HUES6 (cell line): ENCODE results near the gene NSUN7.

Source experiments
- H3K27ac ChIP-seq: 2 replicates; pipeline ENCODE4 v1.7.0; 2013; ENCODE audit warnings: low read depth, mild to moderate bottlenecking, low read length, inconsistent platforms
- H3K27me3 ChIP-seq: 2 replicates; pipeline ENCODE4 v1.6.1; 2013; ENCODE audit warnings: low read length; ENCODE audit not compliant: control insufficient read depth, insufficient read depth
- H3K36me3 ChIP-seq: 2 replicates; pipeline ENCODE4 v1.6.1; 2013; ENCODE audit warnings: low read length; ENCODE audit not compliant: control insufficient read depth, insufficient read depth
- H3K4me1 ChIP-seq: 2 replicates; pipeline ENCODE4 v1.6.1; 2013; ENCODE audit warnings: low read length; ENCODE audit not compliant: control insufficient read depth, insufficient read depth
- H3K4me3 ChIP-seq: 2 replicates; pipeline ENCODE4 v1.5.1; 2013; ENCODE audit warnings: low read depth, low read length
- H3K9ac ChIP-seq: one replicate; pipeline ENCODE4 v1.6.1; 2013; ENCODE audit warnings: mild to moderate bottlenecking, low read length
- H3K9me3 ChIP-seq: 2 replicates; pipeline ENCODE4 v1.6.1; 2013; ENCODE audit warnings: low read depth, low read length; ENCODE audit not compliant: control insufficient read depth, insufficient read depth

Gene NSUN7

GRCh38 chr4:40778090-40778489 is 28.3 kb downstream of the NSUN7 start:
- Histone ChIP-seq H3K9ac (no peak overlapping the region), H3K4me3 (no peak overlapping the region), H3K36me3 (peaks cover 25% of the 10 kb centered on the region), H3K27me3 (no peaks in the 10 kb centered on the region), H3K4me1 (no peaks in the 10 kb centered on the region), H3K27ac (no peak overlapping the region), H3K9me3 (peaks cover 3% of the 10 kb centered on the region; the same call in 1 of the 2 replicates)

GRCh38 chr4:40782876-40783275 is 33.1 kb downstream of the NSUN7 start:
- Histone ChIP-seq H3K9ac (no peak overlapping the region), H3K9me3 (no peaks in the 10 kb centered on the region), H3K36me3 (peaks cover 7% of the 10 kb centered on the region), H3K27me3 (no peaks in the 10 kb centered on the region), H3K4me1 (no peaks in the 10 kb centered on the region), H3K27ac (no peak overlapping the region), H3K4me3 (no peak overlapping the region)

- Histone ChIP-seq H3K9me3 (no peaks in the 10 kb centered on the region), H3K9ac (no peak overlapping the region), H3K4me3 (no peak overlapping the region), H3K36me3 (no peaks in the 10 kb centered on the region; the same call in none of the 2 replicates), H3K27me3 (no peaks in the 10 kb centered on the region), H3K4me1 (no peaks in the 10 kb centered on the region), H3K27ac (no peak overlapping the region)
Measured at GRCh38 chr4:40785727-40786126, 36.0 kb downstream of the NSUN7 start.

GRCh38 chr4:40788331-40788730 is 38.6 kb downstream of the NSUN7 start:
- no peaks in the 10 kb centered on the region; the same call in 1 of the 2 replicates for H3K36me3 ChIP-seq
- no peaks in the 10 kb centered on the region for H3K4me1 ChIP-seq
- no peak overlapping the region for H3K4me3 ChIP-seq
- no peaks in the 10 kb centered on the region for H3K27me3 ChIP-seq
- no peaks in the 10 kb centered on the region for H3K9me3 ChIP-seq
- H3K27ac ChIP-seq = no peak overlapping the region
- H3K9ac ChIP-seq = no peak overlapping the region

GRCh38 chr4:40789031-40789430 is 39.3 kb downstream of the NSUN7 start:
- H3K9me3 ChIP-seq = no peaks in the 10 kb centered on the region
- H3K4me3 ChIP-seq = no peak overlapping the region
- H3K27me3 ChIP-seq = no peaks in the 10 kb centered on the region

GRCh38 chr4:40789771-40790170 is 40.0 kb downstream of the NSUN7 start:
- H3K4me3 ChIP-seq = no peak overlapping the region
- no peaks in the 10 kb centered on the region for H3K27me3 ChIP-seq
- no peaks in the 10 kb centered on the region for H3K36me3 ChIP-seq
- H3K27ac ChIP-seq = no peak overlapping the region
- H3K4me1 ChIP-seq = no peaks in the 10 kb centered on the region
- H3K9ac ChIP-seq = no peak overlapping the region
- no peaks in the 10 kb centered on the region for H3K9me3 ChIP-seq

More at GRCh38 chr4:40789031-40789430, 39.3 kb downstream of the NSUN7 start:
- H3K27ac ChIP-seq = no peak overlapping the region
- no peaks in the 10 kb centered on the region for H3K4me1 ChIP-seq
- H3K9ac ChIP-seq = no peak overlapping the region
- H3K36me3 ChIP-seq = no peaks in the 10 kb centered on the region; the same call in 1 of the 2 replicates

- no peaks in the 10 kb centered on the region for H3K4me1 ChIP-seq
- no peak overlapping the region for H3K9ac ChIP-seq
- H3K27ac ChIP-seq = no peak overlapping the region
- no peaks in the 10 kb centered on the region for H3K9me3 ChIP-seq
- H3K36me3 ChIP-seq = no peaks in the 10 kb centered on the region
- H3K4me3 ChIP-seq = no peak overlapping the region
- no peaks in the 10 kb centered on the region for H3K27me3 ChIP-seq
Measured at GRCh38 chr4:40800064-40800463, 50.3 kb downstream of the NSUN7 start.

GRCh38 chr4:40804598-40804997 is 54.8 kb downstream of the NSUN7 start:
- H3K4me3 ChIP-seq = no peak overlapping the region
- H3K4me1 ChIP-seq = no peaks in the 10 kb centered on the region
- peaks cover 3% of the 10 kb centered on the region; the same call in 1 of the 2 replicates for H3K36me3 ChIP-seq
- no peaks in the 10 kb centered on the region for H3K27me3 ChIP-seq
- H3K27ac ChIP-seq = no peak overlapping the region
- no peak overlapping the region for H3K9ac ChIP-seq
- no peaks in the 10 kb centered on the region for H3K9me3 ChIP-seq

GRCh38 chr4:40808926-40809457 is 59.2 kb downstream of the NSUN7 start:
- H3K36me3 ChIP-seq = peaks cover 15% of the 10 kb centered on the region
- no peaks in the 10 kb centered on the region for H3K9me3 ChIP-seq
- H3K27ac ChIP-seq = no peak overlapping the region
- no peak overlapping the region for H3K9ac ChIP-seq
- H3K4me3 ChIP-seq = no peak overlapping the region
- H3K27me3 ChIP-seq = no peaks in the 10 kb centered on the region
- H3K4me1 ChIP-seq = no peaks in the 10 kb centered on the region

GRCh38 chr4:40811956-40812355 is 62.2 kb downstream of the NSUN7 start:
- H3K9ac ChIP-seq = no peak overlapping the region
- no peaks in the 10 kb centered on the region for H3K4me1 ChIP-seq
- 0 out of 2 replicates have a peak overlapping the region, but pooled peaks have one; percentile 14 for H3K27ac ChIP-seq
- H3K4me3 ChIP-seq = no peak overlapping the region
- H3K9me3 ChIP-seq = no peaks in the 10 kb centered on the region
- H3K27me3 ChIP-seq = no peaks in the 10 kb centered on the region
- H3K36me3 ChIP-seq = peaks cover 41% of the 10 kb centered on the region

- no peak overlapping the region for H3K9ac ChIP-seq
- H3K27ac ChIP-seq = 0 out of 2 replicates have a peak overlapping the region, but pooled peaks have one; percentile 14
- H3K9me3 ChIP-seq = no peaks in the 10 kb centered on the region
- peaks cover 41% of the 10 kb centered on the region for H3K36me3 ChIP-seq
- no peaks in the 10 kb centered on the region for H3K4me1 ChIP-seq
- no peaks in the 10 kb centered on the region for H3K27me3 ChIP-seq
- H3K4me3 ChIP-seq = no peak overlapping the region
Measured at GRCh38 chr4:40812386-40812785, 62.6 kb downstream of the NSUN7 start.
